GM19351 (cell line): ENCODE results near the gene DPP6.

Experiments used
- ATAC-seq: cut with Tn5 transposase; IDR thresholded peaks from one replicate; pipeline ENCODE4 v1.9.1; 2021; ENCODE audit warnings: mild to moderate bottlenecking, moderate library complexity; ENCODE audit not compliant: unreplicated experiment

The DPP6 gene

DNA sequence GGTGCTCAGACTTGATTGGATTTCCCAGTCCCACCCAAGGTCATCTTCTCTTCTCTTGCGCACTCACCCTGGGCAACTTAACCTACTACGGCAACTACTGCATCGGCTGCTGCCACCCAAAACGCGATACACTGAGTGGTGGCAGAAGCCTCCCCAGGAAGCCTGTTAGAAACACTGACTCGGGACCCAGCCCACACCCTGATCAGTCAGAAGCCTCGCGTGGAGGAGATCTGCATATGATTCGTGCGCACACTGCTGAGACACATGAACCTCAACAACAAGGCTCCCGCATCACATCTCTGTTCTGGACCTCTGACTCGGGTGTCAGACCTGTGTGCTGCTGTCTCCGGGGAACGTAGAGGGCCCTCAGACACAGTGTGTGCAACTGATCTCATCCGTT, 531.3 kb downstream of the DPP6 start:
- ATAC-seq = no peak

- no peak for ATAC-seq
These were observed 532.4 kb downstream of the DPP6 start for GRCh38 chr7:154584352-154585252.

GRCh38 chr7:154587792-154588191, 535.6 kb downstream of the DPP6 start:
- ATAC-seq = no peak

- no peak for ATAC-seq
These were observed 539.3 kb downstream of the DPP6 start for GRCh38 chr7:154591544-154591943.

DNA sequence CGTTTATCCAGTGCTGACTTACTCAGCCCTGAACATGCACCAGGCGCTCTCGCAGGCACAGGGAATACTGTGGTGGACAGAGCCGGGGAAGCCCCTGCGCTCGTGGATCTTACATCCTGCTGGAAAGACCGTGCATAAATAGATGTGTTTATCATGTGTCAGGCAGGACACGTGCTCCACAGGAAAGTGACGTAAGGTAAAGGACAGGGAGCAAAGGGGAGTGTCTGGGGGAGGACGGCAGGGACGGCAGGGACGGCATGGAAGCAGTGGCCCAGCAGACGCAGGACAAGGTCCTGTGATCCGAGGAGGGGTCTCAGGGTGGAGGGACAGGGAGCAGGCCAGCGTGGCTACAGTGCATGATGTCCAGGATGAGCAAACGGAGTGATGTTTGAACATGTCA, 540.2 kb downstream of the DPP6 start:
- ATAC-seq = no peak

DNA sequence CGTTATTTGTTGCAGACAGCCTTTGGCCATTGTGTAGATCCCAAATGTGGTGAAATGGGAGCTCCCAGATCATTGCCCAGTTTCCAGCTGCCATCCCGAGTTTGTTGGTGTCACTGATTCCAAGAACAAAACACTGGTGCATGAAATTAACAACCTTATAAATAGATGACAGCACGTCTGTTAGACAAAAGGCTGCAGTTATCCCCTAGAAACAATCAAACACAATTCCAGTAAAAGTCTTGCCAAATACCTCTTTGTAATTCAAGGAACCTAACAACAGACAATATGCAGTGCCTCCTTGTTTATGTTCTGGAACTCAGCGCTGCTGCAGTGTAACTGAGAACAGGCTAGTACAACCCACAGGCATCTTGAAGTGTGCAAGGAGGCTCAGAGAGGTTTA, 546.2 kb downstream of the DPP6 start:
- no peak for ATAC-seq

GRCh38 chr7:154598864-154599263, 546.7 kb downstream of the DPP6 start:
- ATAC-seq = no peak

DNA sequence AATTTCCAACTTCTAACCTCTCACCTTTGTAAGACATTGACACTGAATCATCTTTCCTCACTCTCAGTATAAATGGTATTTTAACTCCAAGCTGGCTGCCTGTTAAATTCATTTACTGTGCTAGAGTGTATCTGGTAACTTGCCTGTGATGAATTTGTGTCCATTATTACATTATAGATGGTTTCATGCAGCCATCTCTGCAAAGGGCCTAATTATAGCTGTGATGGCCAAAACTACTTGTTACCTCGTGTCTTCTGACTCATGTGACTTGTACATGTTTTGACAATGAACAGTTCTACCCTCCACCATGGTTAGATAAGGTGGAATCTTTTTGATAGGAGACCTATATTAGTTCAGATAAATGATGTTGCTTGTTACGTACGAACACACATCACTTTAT, 558.7 kb downstream of the DPP6 start:
- no peak for ATAC-seq

DNA sequence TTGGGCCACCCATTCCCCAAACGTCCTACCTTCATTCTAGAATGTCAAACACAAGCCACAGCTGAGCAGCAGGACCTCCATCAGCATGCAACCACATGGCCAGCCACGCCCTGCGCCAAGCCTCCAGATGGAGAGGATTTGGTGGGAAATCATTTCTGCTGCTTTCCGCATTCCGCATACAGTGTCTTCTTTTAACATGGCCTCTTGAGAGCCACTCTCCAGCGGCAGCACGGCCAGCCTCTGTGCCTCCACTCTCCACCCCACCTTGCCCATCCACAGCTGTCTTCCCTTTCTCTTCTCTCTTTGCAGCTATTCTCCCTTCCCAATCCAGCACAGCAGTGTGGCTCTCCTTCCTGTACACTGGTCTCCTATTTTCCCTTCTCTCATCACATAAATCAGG, 561.6 kb downstream of the DPP6 start:
- ATAC-seq = no peak

DNA sequence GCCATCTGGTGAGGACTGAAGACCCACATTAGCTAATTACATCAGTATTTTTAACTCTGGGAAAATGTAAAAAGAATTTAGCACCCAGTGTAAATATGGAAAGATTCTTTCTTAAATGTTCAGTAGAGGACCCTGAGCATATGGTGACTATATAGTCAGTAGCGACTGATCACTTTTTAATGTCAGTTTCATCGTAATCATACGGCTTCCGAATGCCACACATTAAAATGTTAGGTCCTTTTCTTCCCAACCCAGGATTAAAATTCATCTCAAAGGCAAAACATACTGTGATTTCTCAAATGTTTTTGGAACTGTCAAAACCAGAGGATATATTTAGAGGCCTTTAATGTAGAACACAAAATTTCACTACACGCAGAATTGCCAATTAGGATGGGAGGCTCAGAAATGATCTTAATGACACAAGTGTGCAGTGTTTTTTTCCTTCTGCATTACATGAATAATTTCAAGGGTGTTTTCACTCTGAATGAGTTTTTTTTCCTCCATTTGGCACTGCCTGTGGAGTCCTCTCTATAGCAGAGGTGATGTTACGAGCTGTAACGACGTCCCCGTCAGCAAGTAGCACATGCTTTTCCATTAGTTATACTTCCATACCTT, 568.0 kb downstream of the DPP6 start:
- ATAC-seq = no peak

DNA sequence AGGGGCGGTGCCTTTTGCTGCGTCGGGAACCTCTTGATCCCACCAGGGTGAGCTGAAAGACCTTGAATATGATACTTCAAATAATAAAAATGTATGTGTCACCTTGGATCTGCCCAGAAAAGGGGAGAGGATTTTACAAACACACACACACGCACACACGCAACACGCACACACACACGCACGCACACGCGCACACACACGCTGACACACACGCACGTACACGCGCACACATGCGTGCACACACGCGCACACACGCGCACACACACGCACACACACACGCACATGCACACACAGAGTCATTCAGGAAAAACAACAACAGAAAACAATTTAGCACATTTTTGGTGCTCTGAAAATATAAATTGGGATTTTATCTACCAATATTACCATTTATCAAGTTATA, 571.2 kb downstream of the DPP6 start:
- no peak for ATAC-seq

- ATAC-seq = no peak
These were observed 575.6 kb downstream of the DPP6 start for GRCh38 chr7:154627646-154628290.

GRCh38 chr7:154628556-154628955, 576.4 kb downstream of the DPP6 start:
- ATAC-seq = no peak

DNA sequence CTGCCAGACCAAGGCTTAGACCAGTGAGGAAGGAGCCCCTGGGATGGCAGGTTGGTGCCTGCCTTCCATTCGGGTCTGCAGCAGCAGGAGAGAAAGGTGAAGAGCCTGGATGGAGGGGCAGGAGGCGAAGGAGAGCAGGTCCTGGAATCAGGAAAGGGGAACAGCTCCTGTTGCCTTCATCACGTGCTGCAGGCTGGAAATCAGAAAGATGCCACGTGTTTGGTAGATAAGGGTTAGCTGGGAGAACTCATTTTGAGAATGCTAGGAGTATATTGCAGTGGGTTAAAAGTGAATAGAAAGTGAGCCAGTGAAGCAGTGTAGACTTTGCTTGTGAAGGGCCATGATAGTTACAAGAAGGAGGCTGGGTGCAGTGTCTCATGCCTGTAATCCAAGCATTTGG, 579.0 kb downstream of the DPP6 start:
- no peak for ATAC-seq

DNA sequence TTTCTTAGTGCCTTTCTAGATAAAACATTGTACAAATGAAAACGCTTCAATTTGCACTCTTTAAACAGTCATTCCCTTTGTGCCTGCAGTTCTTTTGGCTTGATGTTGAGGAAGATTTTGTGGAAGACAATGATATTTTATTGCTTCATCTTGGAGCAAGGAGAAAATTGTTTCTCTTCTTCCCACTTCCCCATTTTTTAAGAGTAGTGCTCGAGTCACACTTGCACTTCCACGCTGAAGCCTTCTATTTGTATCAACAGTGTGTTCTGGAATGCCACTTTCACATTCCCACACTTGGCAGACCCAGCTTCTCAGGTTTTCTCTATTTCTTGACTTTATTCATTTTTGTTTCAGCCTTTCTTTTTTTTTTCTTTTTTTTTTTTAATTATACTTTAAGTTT, 581.4 kb downstream of the DPP6 start:
- no peak for ATAC-seq

DNA sequence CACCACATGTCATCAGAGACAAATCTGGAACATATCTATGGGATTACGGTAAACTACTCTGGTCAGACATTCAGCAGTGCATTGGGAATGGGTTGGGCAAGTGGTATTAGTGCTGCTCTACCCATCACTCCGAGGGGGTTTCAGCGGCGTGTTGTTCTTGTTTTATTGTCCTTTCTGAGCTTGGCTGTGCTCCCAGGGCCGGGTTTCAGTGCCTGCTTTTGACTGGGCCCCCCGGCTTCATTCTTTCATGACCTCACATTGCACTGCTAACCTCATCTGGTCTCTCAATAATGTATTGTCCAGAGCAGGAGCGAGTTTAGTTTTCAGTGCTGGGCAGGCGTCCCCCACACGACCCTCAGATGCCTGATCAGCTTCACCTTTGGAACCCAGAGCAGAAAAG, 586.1 kb downstream of the DPP6 start:
- no peak for ATAC-seq

- ATAC-seq = no peak
These were observed 588.2 kb downstream of the DPP6 start for GRCh38 chr7:154640266-154640865.

DNA sequence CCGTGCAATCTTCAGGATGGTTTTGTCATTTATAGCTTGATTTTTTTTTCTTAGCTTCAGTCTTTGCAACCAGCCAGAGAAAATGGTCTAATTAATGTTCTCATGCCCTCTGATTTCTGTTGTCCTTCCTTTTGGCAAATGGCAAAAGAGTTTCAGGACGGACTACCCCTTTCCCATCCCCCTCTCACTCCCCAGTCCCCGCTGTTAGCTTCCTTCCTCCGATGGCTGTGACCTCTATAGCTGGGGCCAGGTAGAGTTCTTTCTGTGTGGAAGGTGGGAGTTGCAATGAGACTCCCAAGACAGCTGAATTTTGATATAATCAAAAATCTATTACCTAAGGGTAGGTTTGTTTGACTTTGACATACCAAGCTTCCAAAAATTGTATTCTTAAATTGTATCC, 588.7 kb downstream of the DPP6 start:
- no peak for ATAC-seq

DNA sequence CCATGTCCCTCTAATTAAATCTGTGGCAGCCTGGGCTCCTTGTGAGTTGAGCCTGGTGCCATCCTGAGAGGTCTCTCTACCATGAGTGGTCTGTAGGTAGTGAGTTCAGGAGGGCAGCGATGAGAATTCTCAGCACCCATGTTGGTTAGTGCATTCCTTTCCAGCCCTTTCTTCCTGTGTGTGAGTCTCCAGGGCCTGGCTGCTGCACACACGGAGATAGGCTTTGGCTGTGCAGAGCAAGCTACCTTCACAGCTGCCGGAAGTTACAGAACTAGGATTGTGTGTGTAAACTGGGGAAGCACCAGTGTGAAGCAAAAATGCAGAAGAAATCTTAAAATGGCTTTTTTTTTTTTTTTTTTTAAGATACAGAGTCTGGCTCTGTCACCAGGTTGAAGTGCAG, 592.2 kb downstream of the DPP6 start:
- ATAC-seq = no peak

- no peak for ATAC-seq
These were observed 594.2 kb downstream of the DPP6 start for GRCh38 chr7:154646126-154647013.

GRCh38 chr7:154647625-154648024, 595.4 kb downstream of the DPP6 start:
- ATAC-seq = no peak
